IMR-90 (cell line): ENCODE data around the gene PHACTR2. TPM values are rescaled to one million over a fixed set of nuclear protein-coding genes. Genes with fewer than 3 reads are reported as not detected.

Source experiments
- ATAC-seq: fragments of 200-7000 bp; cut with Tn5 transposase; 2 replicates; pipeline ENCODE4 v1.9.1; 2020; ENCODE audit warnings: low read depth, mild to moderate bottlenecking, moderate library complexity
- BruUV-seq: library from RNA; stranded (reverse); fragments of 400-500 nt; replicated peaks from 2 replicates; lab custom pipeline; 2021; lab: Mats Ljungman, UMichigan
- CTCF ChIA-PET: fragments of 300-600 bp; formaldehyde crosslinking; extraction: SDS; loops from one replicate; lab custom pipeline; 2021; ENCODE audit warnings: antibody characterized with exemption; lab: Yijun Ruan, JAX
- POLR2A ChIA-PET: fragments of 300-600 bp; sonication (Branson Sonifier 250); formaldehyde crosslinking; loops from one replicate; lab custom pipeline; 2022; ENCODE audit warnings: antibody characterized with exemption; ENCODE audit not compliant: unreplicated experiment; lab: Charles Lee
- DNase-seq: peaks from one replicate; pipeline ENCODE4 v3.0.0; 2013
- H2AFZ ChIP-seq: replicated peaks from 2 replicates; pipeline ENCODE3; 2013; ENCODE audit warnings: low read length, mild to moderate bottlenecking; ENCODE audit not compliant: poor library complexity
- H2AK5ac ChIP-seq: 2 replicates; pipeline ENCODE4 v1.6.1; 2013; ENCODE audit warnings: low read depth, low read length, inconsistent platforms
- H2AK9ac ChIP-seq: replicated peaks from 2 replicates; pipeline ENCODE3; 2013; ENCODE audit warnings: mild to moderate bottlenecking, low read depth, low read length, moderate library complexity; ENCODE audit not compliant: poor library complexity
- H2BK120ac ChIP-seq: 2 replicates; pipeline ENCODE4 v1.6.1; 2013; ENCODE audit warnings: low read depth, low read length, inconsistent platforms
- H2BK15ac ChIP-seq: 3 replicates; pipeline ENCODE4 v1.6.1; 2013; ENCODE audit warnings: low read depth, low read length, inconsistent platforms
- H2BK20ac ChIP-seq: 2 replicates; pipeline ENCODE4 v1.6.1; 2013; ENCODE audit warnings: low read depth, mild to moderate bottlenecking, inconsistent platforms, low read length, moderate library complexity
- H2BK5ac ChIP-seq: 2 replicates; pipeline ENCODE4 v1.6.1; 2013; ENCODE audit warnings: mild to moderate bottlenecking, low read depth, low read length, inconsistent platforms; ENCODE audit not compliant: poor library complexity, severe bottlenecking
- H3K14ac ChIP-seq: replicated peaks from 2 replicates; pipeline ENCODE4 v1.6.1; 2013; ENCODE audit warnings: low read depth, low read length, inconsistent platforms
- H3K18ac ChIP-seq: 2 replicates; pipeline ENCODE4 v1.6.1; 2013; ENCODE audit warnings: low read depth, low read length, control low read depth
- H3K23ac ChIP-seq: 2 replicates; pipeline ENCODE4 v1.6.1; 2013; ENCODE audit warnings: low read depth, low read length, inconsistent platforms
- H3K27ac ChIP-seq: 2 replicates; pipeline ENCODE4 v1.5.1; 2013; ENCODE audit warnings: mild to moderate bottlenecking, control low read depth, low read length; ENCODE audit not compliant: insufficient read depth
- H3K27me3 ChIP-seq: 2 replicates; pipeline ENCODE4 v1.6.1; 2013; ENCODE audit warnings: low read length; ENCODE audit not compliant: control insufficient read depth, insufficient read depth
- H3K36me3 ChIP-seq: 2 replicates; pipeline ENCODE4 v1.6.1; 2013; ENCODE audit warnings: low read length, mixed read lengths; ENCODE audit not compliant: control insufficient read depth, insufficient read depth
- H3K4ac ChIP-seq: 2 replicates; pipeline ENCODE4 v1.6.1; 2013; ENCODE audit warnings: low read depth, low read length, inconsistent platforms
- H3K4me1 ChIP-seq: 2 replicates; pipeline ENCODE4 v1.6.1; 2013; ENCODE audit warnings: low read length, mixed read lengths; ENCODE audit not compliant: control insufficient read depth, insufficient read depth
- H3K4me2 ChIP-seq: 2 replicates; pipeline ENCODE4 v1.6.1; 2013; ENCODE audit warnings: low read depth, mild to moderate bottlenecking, control low read depth, low read length, moderate library complexity
- H3K4me3 ChIP-seq: 2 replicates; pipeline ENCODE4 v1.5.1; 2013; ENCODE audit warnings: low read depth, mild to moderate bottlenecking, control low read depth, low read length, moderate library complexity; ENCODE audit not compliant: insufficient read depth
- H3K56ac ChIP-seq: 2 replicates; pipeline ENCODE4 v1.6.1; 2013; ENCODE audit warnings: low read length, inconsistent platforms; ENCODE audit not compliant: insufficient read depth; ENCODE audit errors: extremely low read depth
- H3K79me1 ChIP-seq, 2 experiments: 2 replicates each; pipeline ENCODE4 v1.6.1; 2013; ENCODE audit warnings: low read length in 2 of 2, inconsistent platforms in 1 of 2, low read depth in 1 of 2
- H3K9ac ChIP-seq: 2 replicates; pipeline ENCODE4 v1.6.1; 2013; ENCODE audit warnings: low read depth, low read length, control low read depth
- H3K9me1 ChIP-seq: 2 replicates; pipeline ENCODE4 v1.6.1; 2013; ENCODE audit warnings: low read length, inconsistent platforms; ENCODE audit not compliant: insufficient read depth
- H3K9me3 ChIP-seq: 2 replicates; pipeline ENCODE4 v1.6.1; 2013; ENCODE audit warnings: low read length; ENCODE audit not compliant: control insufficient read depth, insufficient read depth
- H4K20me1 ChIP-seq: 2 replicates; pipeline ENCODE4 v1.6.1; 2013; ENCODE audit warnings: low read length, inconsistent platforms; ENCODE audit not compliant: insufficient read depth
- H4K5ac ChIP-seq: 2 replicates; pipeline ENCODE4 v1.6.1; 2013; ENCODE audit warnings: mild to moderate bottlenecking, low read depth, low read length, control low read depth
- H4K8ac ChIP-seq, 2 experiments: 2 replicates each; pipeline ENCODE4 v1.6.1; 2013; ENCODE audit warnings: low read depth in 2 of 2, low read length in 2 of 2, control low read depth in 1 of 2, inconsistent platforms in 1 of 2
- H4K91ac ChIP-seq: 2 replicates; pipeline ENCODE4 v1.6.1; 2013; ENCODE audit warnings: low read depth, low read length, inconsistent platforms; ENCODE audit not compliant: insufficient read depth
- CEBPB ChIP-seq: IDR thresholded peaks from 2 replicates; pipeline ENCODE4 v1.6.1; 2012; ENCODE audit warnings: low read depth, low read length, improper control_type of control experiment
- CHD1 ChIP-seq: IDR thresholded peaks from 2 replicates; pipeline ENCODE4 v1.6.1; 2012; ENCODE audit warnings: low read depth, low read length, improper control_type of control experiment
- SMC3 ChIP-seq: fragments of 150-350 bp; IDR thresholded peaks from 2 replicates; pipeline ENCODE4 v1.6.1; 2016; ENCODE audit warnings: low read depth, mild to moderate bottlenecking, antibody characterized with exemption, low read length, moderate library complexity
- WGBS, 2 experiments: methylation state at CpG; one replicate each; pipeline versions ENCODE4 v1.1.5 to v1.1.7; 2013; ENCODE audit warnings: missing lambda C conversion rate in 2 of 2; ENCODE audit not compliant: insufficient read length in 1 of 2; ENCODE audit errors: extremely low coverage in 2 of 2; 5-methylcytosine and 5-hydroxymethylcytosine counted together
- dilution Hi-C: fragments of 300-500 bp; cut with HindIII; formaldehyde crosslinking; loops from one replicate; pipeline ENCODE4 v1.14.3; 2018; ENCODE audit warnings: low sequenced_read_pairs; ENCODE audit not compliant: unreplicated experiment
- in situ Hi-C: fragments of 300-500 bp; cut with MboI; formaldehyde crosslinking; loops from 3 replicates; pipeline ENCODE4 v1.14.3; 2019; ENCODE audit warnings: low sequenced_read_pairs, inconsistent platforms, mixed read lengths
- intact Hi-C: fragments of 100-400 bp; cut with micrococcal nuclease; formaldehyde crosslinking; loops from 2 replicates; pipeline ENCODE4 v1.10.0; 2022
- polyA plus RNA-seq, 3 experiments: library from polyadenylated mRNA; depleted of rRNA; stranded (reverse); fragments of >200 nt; gene quantifications; 2 replicates each; pipeline ENCODE4 v1.2.3, GENCODE V29; 2012; ENCODE audit warnings: low replicate concordance in 1 of 3
- total RNA-seq: library from RNA; depleted of rRNA; stranded (reverse); fragments of >200 nt; gene quantifications from 2 replicates; pipeline ENCODE4 v1.2.3, GENCODE V29; 2012
- TF ChIP-seq, protein P1 (sequence below): conservative IDR thresholded peaks from 2 replicates; pipeline ENCODE4 v1.5.1; 2012; ENCODE audit warnings: mild to moderate bottlenecking, low read depth, low read length, improper control_type of control experiment
- TF ChIP-seq, protein P2 (sequence below): fragments of 150-350 bp; IDR thresholded peaks from 2 replicates; pipeline ENCODE4 v1.6.1; 2016; ENCODE audit warnings: low read depth, mild to moderate bottlenecking, low read length, moderate library complexity, borderline replicate concordance

Gene PHACTR2
- total and polyA plus RNA-seq, 2 of the 4 experiments (the other 2 are of a cell fraction): 14.5 to 74.2 TPM

GRCh38 chr6:143755301-143755744, 77.6 kb downstream of the PHACTR2 start:
- no peak overlapping the region for H3K14ac ChIP-seq
- H2BK5ac ChIP-seq: no peak overlapping the region
- dilution Hi-C loops (no loop called here), intact Hi-C loops (no loop called here), in situ Hi-C loops (no loop called here)
- no peak overlapping the region for H2AK9ac ChIP-seq
- H2BK20ac ChIP-seq: no peak overlapping the region
- no peak overlapping the region for H3K18ac ChIP-seq
- H4K20me1 ChIP-seq: no peaks in the 10 kb centered on the region
- no peak overlapping the region; the same call in 1 of the 2 replicates for H2AK5ac ChIP-seq
- H4K91ac ChIP-seq: no peak overlapping the region; the same call in 1 of the 2 replicates
- H3K23ac ChIP-seq: no peak overlapping the region
- H3K79me1 ChIP-seq: peaks cover 12 to 39% of the 10 kb centered on the region in 2 experiments
- CTCF ChIA-PET: no interaction called here
- no TSS peak for BruUV-seq
- no peaks in the 10 kb centered on the region for H3K9me3 ChIP-seq
- peaks cover 2% of the 10 kb centered on the region; the same call in 1 of the 2 replicates for H3K4me1 ChIP-seq
- no peak overlapping the region for H3K4me2 ChIP-seq
- ATAC-seq (no peak; the same call in 1 of the 2 replicates), DNase-seq (peak; percentile 53)
- 57% methylated on average over 2 of the region's 5 CpGs; no CpG with 5 or more reads in 1 of the 2 experiments for WGBS, 2 experiments
- peaks cover 15% of the 10 kb centered on the region for H3K9me1 ChIP-seq
- no peak overlapping the region for H2AFZ ChIP-seq
- H3K9ac ChIP-seq: no peak overlapping the region
- TF ChIP-seq SMC3 (no peak), CEBPB (peak; percentile 72; the same call in 1 of the 2 replicates), CHD1 (no peak)
- TF ChIP-seq, protein P1, sequence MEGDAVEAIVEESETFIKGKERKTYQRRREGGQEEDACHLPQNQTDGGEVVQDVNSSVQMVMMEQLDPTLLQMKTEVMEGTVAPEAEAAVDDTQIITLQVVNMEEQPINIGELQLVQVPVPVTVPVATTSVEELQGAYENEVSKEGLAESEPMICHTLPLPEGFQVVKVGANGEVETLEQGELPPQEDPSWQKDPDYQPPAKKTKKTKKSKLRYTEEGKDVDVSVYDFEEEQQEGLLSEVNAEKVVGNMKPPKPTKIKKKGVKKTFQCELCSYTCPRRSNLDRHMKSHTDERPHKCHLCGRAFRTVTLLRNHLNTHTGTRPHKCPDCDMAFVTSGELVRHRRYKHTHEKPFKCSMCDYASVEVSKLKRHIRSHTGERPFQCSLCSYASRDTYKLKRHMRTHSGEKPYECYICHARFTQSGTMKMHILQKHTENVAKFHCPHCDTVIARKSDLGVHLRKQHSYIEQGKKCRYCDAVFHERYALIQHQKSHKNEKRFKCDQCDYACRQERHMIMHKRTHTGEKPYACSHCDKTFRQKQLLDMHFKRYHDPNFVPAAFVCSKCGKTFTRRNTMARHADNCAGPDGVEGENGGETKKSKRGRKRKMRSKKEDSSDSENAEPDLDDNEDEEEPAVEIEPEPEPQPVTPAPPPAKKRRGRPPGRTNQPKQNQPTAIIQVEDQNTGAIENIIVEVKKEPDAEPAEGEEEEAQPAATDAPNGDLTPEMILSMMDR: no peak
- TF ChIP-seq, protein P2, sequence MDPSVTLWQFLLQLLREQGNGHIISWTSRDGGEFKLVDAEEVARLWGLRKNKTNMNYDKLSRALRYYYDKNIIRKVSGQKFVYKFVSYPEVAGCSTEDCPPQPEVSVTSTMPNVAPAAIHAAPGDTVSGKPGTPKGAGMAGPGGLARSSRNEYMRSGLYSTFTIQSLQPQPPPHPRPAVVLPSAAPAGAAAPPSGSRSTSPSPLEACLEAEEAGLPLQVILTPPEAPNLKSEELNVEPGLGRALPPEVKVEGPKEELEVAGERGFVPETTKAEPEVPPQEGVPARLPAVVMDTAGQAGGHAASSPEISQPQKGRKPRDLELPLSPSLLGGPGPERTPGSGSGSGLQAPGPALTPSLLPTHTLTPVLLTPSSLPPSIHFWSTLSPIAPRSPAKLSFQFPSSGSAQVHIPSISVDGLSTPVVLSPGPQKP: no peak
- H3K4me3 ChIP-seq: no peak overlapping the region
- no peak overlapping the region for H3K56ac ChIP-seq
- H4K8ac ChIP-seq: 0 out of 4 replicates have a peak overlapping the region, but pooled peaks of 1 of the 2 experiments have one; percentile 6
- no peak overlapping the region for H4K5ac ChIP-seq
- peak overlapping the region; percentile 10; the same call in 1 of the 2 replicates for H3K27ac ChIP-seq
- no peak overlapping the region for H3K4ac ChIP-seq
- no peak overlapping the region for H2BK120ac ChIP-seq
- no peak overlapping the region for H2BK15ac ChIP-seq
- peaks cover 26% of the 10 kb centered on the region for H3K36me3 ChIP-seq
- POLR2A ChIA-PET: no interaction called here
- no peaks in the 10 kb centered on the region for H3K27me3 ChIP-seq
